Caco-2 (cell line): Measurements from ENCODE around the gene MAP1B. TPM values are rescaled to one million over a fixed set of nuclear protein-coding genes. Genes with fewer than 3 reads are reported as not detected.

ENCODE experiments used
- BruUV-seq: library from RNA; stranded (reverse); fragments of 400-500 nt; replicated peaks from 2 replicates; lab custom pipeline; 2021; lab: Mats Ljungman, UMichigan
- CTCF ChIA-PET: fragments of 300-600 bp; sonication (Branson Sonifier 250); formaldehyde crosslinking; loops from one replicate; lab custom pipeline; 2022; ENCODE audit warnings: antibody characterized with exemption; lab: Charles Lee
- POLR2A ChIA-PET: fragments of 300-600 bp; sonication (Branson Sonifier 250); formaldehyde crosslinking; loops from one replicate; lab custom pipeline; 2022; ENCODE audit warnings: antibody characterized with exemption; lab: Charles Lee
- DNase-seq, 2 experiments: peaks; one replicate each; pipeline versions ENCODE4 v3.0.0 to v3.0.0-alpha.2; 2020 to 2022
- H3K27me3 ChIP-seq: replicated peaks from 2 replicates; pipeline ENCODE4 v1.6.0; 2011; ENCODE audit warnings: low read length; ENCODE audit not compliant: control insufficient read depth, insufficient read depth
- H3K36me3 ChIP-seq: 2 replicates; pipeline ENCODE4 v1.5.1; 2011; ENCODE audit warnings: low read length; ENCODE audit not compliant: control insufficient read depth, insufficient read depth
- H3K4me1 ChIP-seq: fragments of 250-450 bp; sonication (Bioruptor Pico); 2 replicates; pipeline ENCODE4 v1.5.1; 2020; ENCODE audit warnings: mild to moderate bottlenecking
- H3K4me3 ChIP-seq: 2 replicates; pipeline ENCODE4 v1.5.1; 2011; ENCODE audit warnings: low read depth, mild to moderate bottlenecking, control low read depth, low read length
- H3K9me3 ChIP-seq: fragments of 250-450 bp; sonication (Bioruptor Pico); 2 replicates; pipeline ENCODE4 v1.5.1; 2020; ENCODE audit warnings: mild to moderate bottlenecking, moderate library complexity
- H3K27ac Mint-ChIP-seq: one replicate; pipeline ENCODE4 v1.8.0; 2022; ENCODE audit warnings: mixed read lengths; ENCODE audit not compliant: unreplicated experiment
- H3K27me3 Mint-ChIP-seq: one replicate; pipeline ENCODE4 v1.8.0; 2022; ENCODE audit warnings: mixed read lengths; ENCODE audit not compliant: insufficient read depth, unreplicated experiment
- H3K36me3 Mint-ChIP-seq: one replicate; pipeline ENCODE4 v1.8.0; 2022; ENCODE audit warnings: mild to moderate bottlenecking, mixed read lengths; ENCODE audit not compliant: insufficient read depth, unreplicated experiment
- H3K4me1 Mint-ChIP-seq: one replicate; pipeline ENCODE4 v1.8.0; 2022; ENCODE audit warnings: low read depth, mixed read lengths; ENCODE audit not compliant: unreplicated experiment
- H3K4me3 Mint-ChIP-seq: one replicate; pipeline ENCODE4 v1.8.0; 2022; ENCODE audit warnings: mild to moderate bottlenecking, moderate library complexity, mixed read lengths; ENCODE audit not compliant: unreplicated experiment
- H3K9me3 Mint-ChIP-seq: one replicate; pipeline ENCODE4 v1.8.0; 2022; ENCODE audit warnings: mixed read lengths; ENCODE audit not compliant: unreplicated experiment
- CTCF ChIP-seq, 2 experiments: fragments of 200-600 bp in 1 of 2; IDR thresholded peaks; 1 replicate in 1 of 2; 2 replicates in 1 of 2; pipeline versions ENCODE4 v1.5.1 to v1.8.0; 2011 to 2022; ENCODE audit warnings: antibody characterized with exemption in 1 of 2, control low read depth in 1 of 2, inconsistent platforms in 1 of 2, low read depth in 1 of 2, low read length in 1 of 2, mild to moderate bottlenecking in 1 of 2, moderate library complexity in 1 of 2; ENCODE audit not compliant: insufficient read depth in 1 of 2, severe bottlenecking in 1 of 2, unreplicated experiment in 1 of 2
- intact Hi-C: fragments of 100-400 bp; cut with micrococcal nuclease; formaldehyde crosslinking; loops from one replicate; pipeline ENCODE4 v1.10.0; 2022; ENCODE audit not compliant: unreplicated experiment
- total RNA-seq: library from RNA; stranded (reverse); gene quantifications from 2 replicates; pipeline ENCODE4 v1.2.3, GENCODE V29; 2022

MAP1B gene
- total RNA-seq, 1 experiment from 2014 or later = 0.66 TPM

- Histone ChIP-seq H3K27me3 (no peaks in the 10 kb centered on the region), H3K9me3 (no peaks in the 10 kb centered on the region), H3K4me1 (no peaks in the 10 kb centered on the region), H3K36me3 (no peaks in the 10 kb centered on the region), H3K4me3 (no peak overlapping the region)
- DNase-seq = no peak
- Mint-ChIP-seq H3K4me3 (no peak overlapping the region), H3K27me3 (peaks cover 2% of the 10 kb centered on the region), H3K4me1 (no peaks in the 10 kb centered on the region), H3K36me3 (no peaks in the 10 kb centered on the region), H3K9me3 (no peaks in the 10 kb centered on the region), H3K27ac (no peak overlapping the region)
- ChIA-PET CTCF (no interaction called here), POLR2A (no interaction called here)
- no TSS peak for BruUV-seq
- TF ChIP-seq CTCF (IDR thresholded peaks at IDR 0.05; ENCODE audit: insufficient read depth in 1 of 2, low read depth in 1 of 2, low read length in 1 of 2, severe bottlenecking in 1 of 2, unreplicated experiment in 1 of 2) = no peak
- intact Hi-C loops = no loop called here
Measured at GRCh38 chr5:72064801-72065570, 42.3 kb upstream of the MAP1B start.

- BruUV-seq = no TSS peak
- POLR2A ChIA-PET = no interaction called here
Measured at GRCh38 chr5:72065751-72066255, 41.5 kb upstream of the MAP1B start.

DNA sequence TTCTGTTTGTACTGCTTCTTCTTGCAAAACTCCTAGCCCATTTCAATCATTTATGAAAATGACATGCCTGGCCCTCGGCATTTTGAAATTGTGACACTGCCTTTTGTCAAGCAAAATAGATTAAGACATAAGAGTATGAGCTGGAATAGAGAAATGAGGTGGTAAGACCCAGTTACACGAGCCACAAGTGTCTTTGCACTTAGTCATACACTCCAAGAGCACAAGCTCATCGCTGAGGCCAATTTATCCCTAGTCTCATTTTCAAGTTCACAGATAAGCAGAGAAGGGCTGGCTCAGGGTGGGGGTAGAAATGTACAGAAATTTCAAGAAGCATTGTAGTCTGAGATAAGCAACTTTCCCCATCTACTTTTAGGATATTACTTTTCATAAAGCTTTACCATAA lies 40.6 kb upstream of the MAP1B start:
- POLR2A ChIA-PET = no interaction called here
- Mint-ChIP-seq H3K36me3 (no peaks in the 10 kb centered on the region), H3K4me3 (no peak overlapping the region), H3K9me3 (no peaks in the 10 kb centered on the region), H3K4me1 (no peaks in the 10 kb centered on the region), H3K27ac (no peak overlapping the region), H3K27me3 (peaks cover 2% of the 10 kb centered on the region)
- no TSS peak for BruUV-seq
- H3K27me3 ChIP-seq = no peaks in the 10 kb centered on the region
- H3K9me3 ChIP-seq = no peaks in the 10 kb centered on the region
- no peaks in the 10 kb centered on the region for H3K36me3 ChIP-seq
- intact Hi-C loops = no loop called here
- no peak overlapping the region for H3K4me3 ChIP-seq
- H3K4me1 ChIP-seq = no peaks in the 10 kb centered on the region
- CTCF ChIA-PET = no interaction called here
- TF ChIP-seq CTCF (IDR thresholded peaks at IDR 0.05; ENCODE audit: insufficient read depth in 1 of 2, low read depth in 1 of 2, low read length in 1 of 2, severe bottlenecking in 1 of 2, unreplicated experiment in 1 of 2) = no peak
- no peak for DNase-seq

More at GRCh38 chr5:72065751-72066255, 41.5 kb upstream of the MAP1B start:
- Mint-ChIP-seq H3K36me3 (no peaks in the 10 kb centered on the region), H3K9me3 (no peaks in the 10 kb centered on the region), H3K4me1 (no peaks in the 10 kb centered on the region), H3K27me3 (peaks cover 2% of the 10 kb centered on the region), H3K27ac (no peak overlapping the region), H3K4me3 (no peak overlapping the region)
- CTCF ChIA-PET = no interaction called here
- Histone ChIP-seq H3K36me3 (no peaks in the 10 kb centered on the region), H3K4me3 (no peak overlapping the region), H3K4me1 (no peaks in the 10 kb centered on the region), H3K27me3 (no peaks in the 10 kb centered on the region), H3K9me3 (no peaks in the 10 kb centered on the region)
- DNase-seq = no peak
- no peak for TF ChIP-seq CTCF (IDR thresholded peaks at IDR 0.05; ENCODE audit: insufficient read depth in 1 of 2, low read depth in 1 of 2, low read length in 1 of 2, severe bottlenecking in 1 of 2, unreplicated experiment in 1 of 2)
- intact Hi-C loops = no loop called here
